Measurements from ENCODE around the gene NOL12. TPM values are rescaled to one million over a fixed set of nuclear protein-coding genes. Genes with fewer than 3 reads are reported as not detected.

The NOL12 gene
- total RNA-seq, 2 experiments from 2014 or later = 50.5 to 54.6 TPM

- ChIA-PET CTCF (interaction anchor here (1.1 to 21.6 kb wide), 5 partner anchors 12 to 67 kb away, joined by 3 to 239 read pairs (median 4); partner anchors contain the start of gene SH3BP1), POLR2A (interaction anchor here (0.9 to 2.1 kb wide), 3 partner anchors 25 to 32 kb away, joined by 3 to 6 read pairs (median 4); no protein-coding TSS in a partner anchor)
Observed at GRCh38 chr22:37674248-37674647, 11.9 kb upstream of the NOL12 start.

GRCh38 chr22:37674951-37675929 lies 10.9 kb upstream of the NOL12 start, which contains the start of gene LGALS1:
Gene LGALS1 (plus strand): TSS chr22:37675636. CDS start chr22:37675703, 67 bp downstream.
- ChIA-PET CTCF (interaction anchor here (0.6 to 21.6 kb wide), 11 partner anchors 11 to 72 kb away, joined by 3 to 239 read pairs (median 4); partner anchors contain the start of genes NOL12, PDXP and SH3BP1), POLR2A (interaction anchor here (0.6 to 3.1 kb wide), 10 partner anchors 14 to 133 kb away, joined by 3 to 23 read pairs (median 4); partner anchors contain the start of genes GCAT, GGA1 and PDXP)

- CTCF ChIA-PET = interaction anchor here (1.0 to 21.6 kb wide), 7 partner anchors 10 to 69 kb away, joined by 3 to 239 read pairs (median 4); partner anchors contain the start of genes NOL12, PDXP and SH3BP1
Observed at GRCh38 chr22:37675930-37676735, 10.0 kb upstream of the NOL12 start.

GRCh38 chr22:37676736-37677492 lies 9.2 kb upstream of the NOL12 start:
- POLR2A ChIA-PET = interaction anchor here (1.0 to 3.1 kb wide), 6 partner anchors 13 to 276 kb away, joined by 3 to 23 read pairs (median 4); partner anchors contain the start of genes C22orf23, GGA1, PDXP and POLR2F

More at GRCh38 chr22:37675930-37676735, 10.0 kb upstream of the NOL12 start:
- POLR2A ChIA-PET = interaction anchor here (1.0 to 3.1 kb wide), 5 partner anchors 15 to 277 kb away, joined by 3 to 23 read pairs (median 6); partner anchors contain the start of genes C22orf23, GGA1, PDXP and POLR2F

GRCh38 chr22:37677493-37677974 lies 8.6 kb upstream of the NOL12 start:
- ChIA-PET CTCF (interaction anchor here (1.0 to 21.6 kb wide), 3 partner anchors 16 to 37 kb away, joined by 3 to 239 read pairs (median 7); partner anchors contain the start of genes PDXP and SH3BP1), POLR2A (interaction anchor here (1.4 to 3.1 kb wide), 4 partner anchors 14 to 69 kb away, joined by 4 to 23 read pairs (median 8); partner anchors contain the start of genes GGA1 and PDXP)

More at GRCh38 chr22:37676736-37677492, 9.2 kb upstream of the NOL12 start:
- CTCF ChIA-PET = interaction anchor here (1.0 to 21.6 kb wide), 4 partner anchors 16 to 70 kb away, joined by 3 to 239 read pairs (median 6); partner anchors contain the start of genes PDXP and SH3BP1

- ChIA-PET CTCF (interaction anchor here (0.7 to 21.6 kb wide), 3 partner anchors 19 to 38 kb away, joined by 3 to 239 read pairs (median 7); partner anchors contain the start of genes PDXP and SH3BP1), POLR2A (interaction anchor here (0.7 to 1.5 kb wide), 3 partner anchors 35 to 531 kb away, joined by 4 to 7 read pairs (median 4); no protein-coding TSS in a partner anchor)
Observed at GRCh38 chr22:37678372-37678771, 7.8 kb upstream of the NOL12 start.

- POLR2A ChIA-PET = interaction anchor here (1.2 kb wide), 1 partner anchor 37 kb away, joined by 6 read pairs; no protein-coding TSS in a partner anchor
- CTCF ChIA-PET = interaction anchor here (4.7 to 21.6 kb wide), 3 partner anchors 8 to 56 kb away, joined by 25 to 239 read pairs (median 71); partner anchors contain the start of gene SH3BP1
Observed at GRCh38 chr22:37679670-37680069, 6.5 kb upstream of the NOL12 start.

GRCh38 chr22:37680191-37680851 lies 5.8 kb upstream of the NOL12 start:
- POLR2A ChIA-PET = interaction anchor here (1.2 to 1.5 kb wide), 2 partner anchors 22 to 38 kb away, joined by 6 to 7 read pairs; partner anchors contain the start of gene PDXP

GRCh38 chr22:37681001-37681424 lies 5.1 kb upstream of the NOL12 start:
- ChIA-PET POLR2A (interaction anchor here (1.3 to 1.5 kb wide), 2 partner anchors 23 to 38 kb away, joined by 4 to 7 read pairs; partner anchors contain the start of gene PDXP), CTCF (interaction anchor here (0.6 to 21.6 kb wide), 18 partner anchors 10 to 162 kb away, joined by 3 to 239 read pairs (median 5); partner anchors contain the start of genes CARD10, GGA1, PDXP and SH3BP1)

More at GRCh38 chr22:37680191-37680851, 5.8 kb upstream of the NOL12 start:
- CTCF ChIA-PET = interaction anchor here (0.7 to 21.6 kb wide), 9 partner anchors 9 to 138 kb away, joined by 3 to 239 read pairs (median 19); partner anchors contain the start of genes PDXP and SH3BP1

GRCh38 chr22:37681556-37682049 lies 4.5 kb upstream of the NOL12 start:
- CTCF ChIA-PET = interaction anchor here (0.6 to 21.6 kb wide), 21 partner anchors 10 to 193 kb away, joined by 3 to 239 read pairs (median 4); partner anchors contain the start of genes CARD10, GGA1, PDXP and SH3BP1
- POLR2A ChIA-PET = interaction anchor here (1.3 to 1.5 kb wide), 2 partner anchors 23 to 38 kb away, joined by 4 to 7 read pairs; partner anchors contain the start of gene PDXP

- POLR2A ChIA-PET = interaction anchor here (0.6 kb wide), 1 partner anchor 1489 kb away, joined by 3 read pairs; no protein-coding TSS in a partner anchor
- CTCF ChIA-PET = interaction anchor here (1.1 to 21.6 kb wide), 3 partner anchors 44 to 62 kb away, joined by 3 to 239 read pairs (median 71); partner anchors contain the start of gene SH3BP1
Observed at GRCh38 chr22:37684803-37685615, 1.1 kb upstream of the NOL12 start.

GRCh38 chr22:37690407-37690806 lies 4.3 kb downstream of the NOL12 start:
- ChIA-PET CTCF (interaction anchor here (21.6 kb wide), 1 partner anchor 50 kb away, joined by 239 read pairs; the partner anchor contains the start of gene SH3BP1), POLR2A (interaction anchor here (0.5 kb wide), 1 partner anchor 109 kb away, joined by 5 read pairs; no protein-coding TSS in a partner anchor)

GRCh38 chr22:37690901-37691504 lies 4.9 kb downstream of the NOL12 start:
- POLR2A ChIA-PET = no interaction called here
- CTCF ChIA-PET = interaction anchor here (2.0 to 21.6 kb wide), 2 partner anchors 9 to 50 kb away, joined by 7 to 239 read pairs; partner anchors contain the start of gene SH3BP1

Data from activated CD8-positive, alpha-beta memory T cell treated with anti-CD3 and anti-CD28 coated beads for 36 hours (primary cell).